ENCODE results near the gene PALB2.

Gene PALB2

GRCh38 chr16:23580391-23580790, 60.7 kb downstream of the PALB2 start:
- no peak for DNase-seq

GRCh38 chr16:23579371-23579770, 61.7 kb downstream of the PALB2 start:
- no peak for DNase-seq

GRCh38 chr16:23578101-23578830, 62.8 kb downstream of the PALB2 start:
- DNase-seq = peak in 2 of 14 donors; percentile 2 to 50

- DNase-seq = no peak
Measured at GRCh38 chr16:23577493-23577892, 63.6 kb downstream of the PALB2 start.

- no peak for DNase-seq
Measured at GRCh38 chr16:23575834-23576233, 65.3 kb downstream of the PALB2 start.

- DNase-seq = no peak
Measured at GRCh38 chr16:23573817-23574216, 67.3 kb downstream of the PALB2 start.

- no peak for DNase-seq
Measured at GRCh38 chr16:23572394-23572793, 68.7 kb downstream of the PALB2 start.

GRCh38 chr16:23571895-23572294, 69.2 kb downstream of the PALB2 start:
- DNase-seq = no peak

- peak in 3 of 14 donors; percentile 0 to 1 (median 0) for DNase-seq
Measured at GRCh38 chr16:23570992-23571632, 70.0 kb downstream of the PALB2 start.

GRCh38 chr16:23567602-23568001, 73.5 kb downstream of the PALB2 start:
- DNase-seq = no peak

- no peak for DNase-seq
Measured at GRCh38 chr16:23566724-23567123, 74.4 kb downstream of the PALB2 start.

- peak in 2 of 14 donors; percentile 12 to 29 for DNase-seq
Measured at GRCh38 chr16:23564575-23565363, 76.3 kb downstream of the PALB2 start.

- no peak for DNase-seq
Measured at GRCh38 chr16:23563186-23563585, 77.9 kb downstream of the PALB2 start.

GRCh38 chr16:23562505-23562904, 78.6 kb downstream of the PALB2 start:
- no peak for DNase-seq

- no peak for DNase-seq
Measured at GRCh38 chr16:23561586-23561985, 79.5 kb downstream of the PALB2 start.

- DNase-seq = peak in 7 of 14 donors; percentile 29 to 61 (median 47)
Measured at GRCh38 chr16:23557779-23558702, 83.1 kb downstream of the PALB2 start.

GRCh38 chr16:23556881-23557778, 84.0 kb downstream of the PALB2 start, which contains the start of the genes EARS2 and UBFD1:
Gene EARS2, minus strand, starts transcription at chr16:23557350. Its CDS starts 7 bp downstream, at chr16:23557343.
Gene UBFD1, plus strand, starts transcription at chr16:23557727. Its CDS starts 16 bp downstream, at chr16:23557743.
- DNase-seq = peak; percentile 82 to 100 (median 97)

- no peak for DNase-seq
Measured at GRCh38 chr16:23554536-23554935, 86.6 kb downstream of the PALB2 start.

Data from C1 segment of cervical spinal cord (tissue), 14 donors.